HepG2 (cell line): Measurements from ENCODE around the gene BCO1. TPM values are rescaled to one million over a fixed set of nuclear protein-coding genes. Genes with fewer than 3 reads are reported as not detected.
A peak's percentile ranks its signal among the peaks of the same experiment; 100 is the strongest.

ENCODE experiments used
- ATAC-seq: fragments of 200-7000 bp; cut with Tn5 transposase; 3 replicates; pipeline ENCODE4 v1.9.1; 2020; ENCODE audit warnings: mild to moderate bottlenecking, moderate library complexity
- BruUV-seq: library from RNA; stranded (reverse); fragments of 400-500 nt; replicated peaks from 2 replicates; lab custom pipeline; 2021; lab: Mats Ljungman, UMichigan
- CTCF ChIA-PET: fragments of 300-600 bp; formaldehyde crosslinking; extraction: SDS; loops from one replicate; lab custom pipeline; 2021; ENCODE audit warnings: low total read pairs, inconsistent platforms, low intra/inter-chr PET ratio; lab: Yijun Ruan, JAX
- POLR2A ChIA-PET: fragments of 350-600 bp; sonication (Branson Sonifier 250); formaldehyde crosslinking; loops from one replicate; lab custom pipeline; 2020; ENCODE audit warnings: antibody characterized with exemption, inconsistent platforms; lab: Yijun Ruan, JAX
- DNase-seq: peaks from one replicate; pipeline ENCODE4 v3.0.0-alpha.2; 2015; ENCODE audit warnings: low spot score
- FAIRE-seq: peaks from 3 replicates; lab custom pipeline; 2011; peaks lifted over from hg19 to GRCh38; lab: Jason Lieb, UNC
- H2AFZ ChIP-seq: one replicate; pipeline ENCODE4 v1.6.1; 2011; ENCODE audit warnings: low read length, inconsistent platforms
- H3K27ac ChIP-seq: fragments of 300-600 bp; 3 replicates; pipeline ENCODE4 v1.8.0; 2011; ENCODE audit warnings: mixed run types, mild to moderate bottlenecking, mixed read lengths, low read length, inconsistent platforms; ENCODE audit not compliant: insufficient read depth; ENCODE audit errors: extremely low read length
- H3K27me3 ChIP-seq, 2 experiments: fragments of 200-600 bp in 1 of 2; 2 replicates in 1 of 2; 3 replicates in 1 of 2; pipeline versions ENCODE4 v1.6.0 to v1.8.0; 2011; ENCODE audit warnings: low read length in 2 of 2, mild to moderate bottlenecking in 2 of 2, moderate library complexity in 2 of 2, inconsistent platforms in 1 of 2; ENCODE audit not compliant: insufficient read depth in 2 of 2, control insufficient read depth in 1 of 2
- H3K36me3 ChIP-seq, 2 experiments: fragments of 200-600 bp in 1 of 2; replicated peaks in 1 of 2; 2 replicates in 1 of 2; 3 replicates in 1 of 2; pipeline versions ENCODE4 v1.5.1 to v1.8.0; 2011; ENCODE audit warnings: low read length in 2 of 2, inconsistent platforms in 1 of 2; ENCODE audit not compliant: insufficient read depth in 2 of 2, control insufficient read depth in 1 of 2
- H3K4me1 ChIP-seq: 2 replicates; pipeline ENCODE4 v1.5.1; 2012; ENCODE audit warnings: low read length, inconsistent platforms; ENCODE audit not compliant: insufficient read depth
- H3K4me2 ChIP-seq: 2 replicates; pipeline ENCODE4 v1.6.0; 2011; ENCODE audit warnings: low read depth, low read length, inconsistent platforms
- H3K4me3 ChIP-seq, 3 experiments: fragments of 200-600 bp in 1 of 3; sonication (generic), shearing (Covaris generic) in 1 of 3; replicated peaks in 1 of 3; 2 replicates each; pipeline ENCODE4 v1.5.1; 2011 to 2016; ENCODE audit warnings: low read length in 3 of 3, inconsistent platforms in 2 of 3, low read depth in 2 of 3, mild to moderate bottlenecking in 2 of 3, control low read depth in 1 of 3, mixed read lengths in 1 of 3; ENCODE audit not compliant: insufficient read depth in 1 of 3
- H3K79me2 ChIP-seq: one replicate; pipeline ENCODE4 v1.6.1; 2011; ENCODE audit warnings: low read length, inconsistent platforms; ENCODE audit not compliant: insufficient read depth
- H3K9ac ChIP-seq: 2 replicates; pipeline ENCODE4 v1.6.0; 2011; ENCODE audit warnings: mild to moderate bottlenecking, low read depth, low read length, inconsistent platforms; ENCODE audit not compliant: insufficient read depth
- H3K9me3 ChIP-seq: 2 replicates; pipeline ENCODE4 v1.5.1; 2012; ENCODE audit warnings: mild to moderate bottlenecking, low read length
- H4K20me1 ChIP-seq: 2 replicates; pipeline ENCODE4 v1.6.0; 2011; ENCODE audit warnings: inconsistent platforms, mild to moderate bottlenecking, low read length, moderate library complexity; ENCODE audit not compliant: insufficient read depth
- ERF ChIP-seq: IDR thresholded peaks from 2 replicates; pipeline ENCODE4 v1.6.1; 2018; ENCODE audit warnings: missing biosample characterization, missing genetic modification reagents
- FOXK1 ChIP-seq: sonication (generic); formaldehyde crosslinking; IDR thresholded peaks from 2 replicates; pipeline ENCODE4 v1.4.0; 2020; ENCODE audit warnings: low read depth, missing genetic modification reagents, borderline replicate concordance
- HIVEP1 ChIP-seq: sonication (generic); formaldehyde crosslinking; IDR thresholded peaks from 2 replicates; pipeline ENCODE4 v1.4.0; 2020; ENCODE audit warnings: mild to moderate bottlenecking, missing genetic modification reagents
- HOXD1 ChIP-seq: sonication (generic); formaldehyde crosslinking; IDR thresholded peaks from 2 replicates; pipeline ENCODE4 v1.5.0; 2020; ENCODE audit warnings: missing genetic modification reagents
- KDM5B ChIP-seq: sonication (generic); formaldehyde crosslinking; IDR thresholded peaks from 2 replicates; pipeline ENCODE4 v1.4.0; 2020; ENCODE audit warnings: missing genetic modification reagents, mild to moderate bottlenecking, borderline replicate concordance
- KMT2B ChIP-seq: IDR thresholded peaks from 2 replicates; pipeline ENCODE4 v1.6.1; 2016; ENCODE audit warnings: missing genetic modification reagents, missing compliant biosample characterization
- MBD4 ChIP-seq: IDR thresholded peaks from 2 replicates; pipeline ENCODE4 v1.6.1; 2012; ENCODE audit warnings: low read length, inconsistent platforms, borderline replicate concordance
- MIER2 ChIP-seq: IDR thresholded peaks from 2 replicates; pipeline ENCODE4 v1.6.1; 2016; ENCODE audit warnings: missing biosample characterization, missing genetic modification reagents
- POGZ ChIP-seq: sonication (generic); formaldehyde crosslinking; IDR thresholded peaks from 2 replicates; pipeline ENCODE4 v1.4.0; 2020; ENCODE audit warnings: mild to moderate bottlenecking, missing genetic modification reagents
- SMARCC2 ChIP-seq: fragments of 450-650 bp; IDR thresholded peaks from 2 replicates; pipeline ENCODE4 v1.6.1; 2017; ENCODE audit warnings: antibody characterized with exemption, mild to moderate bottlenecking
- SNAPC2 ChIP-seq: sonication (generic); formaldehyde crosslinking; IDR thresholded peaks from 2 replicates; pipeline ENCODE4 v1.8.1; 2022; ENCODE audit warnings: mild to moderate bottlenecking, missing genetic modification reagents
- SP140L ChIP-seq: sonication (generic); formaldehyde crosslinking; IDR thresholded peaks from 2 replicates; pipeline ENCODE4 v1.4.0; 2020; ENCODE audit warnings: missing genetic modification reagents, borderline replicate concordance
- ZBTB1 ChIP-seq: sonication (generic); formaldehyde crosslinking; IDR thresholded peaks from 2 replicates; pipeline ENCODE4 v1.4.0; 2020; ENCODE audit warnings: missing genetic modification reagents, borderline replicate concordance
- ZC3H4 ChIP-seq: sonication (generic); formaldehyde crosslinking; IDR thresholded peaks from 2 replicates; pipeline ENCODE4 v1.4.0; 2020; ENCODE audit warnings: missing genetic modification reagents, borderline replicate concordance
- ZFP37 ChIP-seq: sonication (generic); formaldehyde crosslinking; IDR thresholded peaks from 2 replicates; pipeline ENCODE4 v1.4.0; 2020; ENCODE audit warnings: missing genetic modification reagents, borderline replicate concordance
- ZNF451 ChIP-seq: sonication (generic); formaldehyde crosslinking; IDR thresholded peaks from 2 replicates; pipeline ENCODE4 v1.5.0; 2020; ENCODE audit warnings: mild to moderate bottlenecking, missing genetic modification reagents
- WGBS: methylation state at CpG from one replicate; pipeline ENCODE4 v1.1.6; 2017; ENCODE audit warnings: low lambda C conversion rate; 5-methylcytosine and 5-hydroxymethylcytosine counted together
- in situ Hi-C: cut with HindIII; loops from 2 replicates; pipeline ENCODE4 v1.10.0; 2017; ENCODE audit warnings: low pct_unique_long_range_greater_than_20kb; ENCODE audit not compliant: extremely low pct_ligation_motif_present
- intact Hi-C: fragments of 100-400 bp; cut with micrococcal nuclease; formaldehyde crosslinking; loops from one replicate; pipeline ENCODE4 v1.10.0; 2022; ENCODE audit not compliant: unreplicated experiment
- polyA plus RNA-seq, 8 experiments: library from polyadenylated mRNA; depleted of rRNA in 3 of 8; stranded (reverse) in 7 of 8; unstranded in 1 of 8; fragments of >200 nt; fragmentation: Illumina TruSeq in 4 of 8; extraction: Trizol in 4 of 8; gene quantifications; 2 replicates each; pipeline versions ENCODE4 v1.2.1 to v1.2.3, GENCODE V29; 2011 to 2016; ENCODE audit warnings: low read depth in 4 of 8, missing spikeins in 1 of 8, mixed read lengths in 1 of 8; ENCODE audit not compliant: insufficient read depth in 1 of 8
- total RNA-seq, 5 experiments: library from RNA; depleted of rRNA; stranded (reverse); fragments of >200 nt; fragmentation: Illumina TruSeq; extraction: Trizol; gene quantifications; 2 replicates each; pipeline ENCODE4 v1.2.3, GENCODE V29; 2016; ENCODE audit warnings: low read depth in 1 of 5
- TF ChIP-seq, protein P1 (sequence below): IDR thresholded peaks from 2 replicates; pipeline ENCODE4 v1.6.1; 2016; ENCODE audit warnings: missing genetic modification reagents, missing compliant biosample characterization

BCO1 gene
- total and polyA plus RNA-seq, 2 of the 13 experiments (the other 11 are each of a cell fraction or from before 2014, with no cell fraction given): 0.11 TPM; not detected in 1

- Histone ChIP-seq H2AFZ (no peak overlapping the region), H3K36me3 (no peaks in the 10 kb centered on the region), H3K79me2 (no peaks in the 10 kb centered on the region), H3K27me3 (peaks cover 12 to 50% of the 10 kb centered on the region in 2 experiments), H4K20me1 (no peaks in the 10 kb centered on the region), H3K27ac (no peak overlapping the region), H3K9ac (no peak overlapping the region), H3K4me2 (no peak overlapping the region), H3K4me1 (no peaks in the 10 kb centered on the region), H3K4me3 (no peak overlapping the region), H3K9me3 (no peaks in the 10 kb centered on the region)
- FAIRE-seq: peak; percentile 12
- CTCF ChIA-PET: no interaction called here
- peak; percentile 80 for ATAC-seq
- no TSS peak for BruUV-seq
- in situ Hi-C loops (no loop called here), intact Hi-C loops (loop anchor here (2.0 kb wide), 1 partner anchor 286 kb away; no protein-coding TSS in a partner anchor)
- POLR2A ChIA-PET: no interaction called here
- no peak for DNase-seq
- WGBS: 7% methylated on average over 10 of the region's 11 CpGs
- TF ChIP-seq FOXK1 (CRISPR knock-in tag): no peak
- TF ChIP-seq SP140L (CRISPR knock-in tag): no peak
- no peak for TF ChIP-seq ERF
- TF ChIP-seq HIVEP1 (CRISPR knock-in tag): no peak
- TF ChIP-seq MBD4: no peak
- no peak for TF ChIP-seq ZC3H4 (CRISPR knock-in tag)
- TF ChIP-seq POGZ (CRISPR knock-in tag): no peak
- TF ChIP-seq, protein P1, sequence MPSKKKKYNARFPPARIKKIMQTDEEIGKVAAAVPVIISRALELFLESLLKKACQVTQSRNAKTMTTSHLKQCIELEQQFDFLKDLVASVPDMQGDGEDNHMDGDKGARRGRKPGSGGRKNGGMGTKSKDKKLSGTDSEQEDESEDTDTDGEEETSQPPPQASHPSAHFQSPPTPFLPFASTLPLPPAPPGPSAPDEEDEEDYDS: no peak
- no peak for TF ChIP-seq SMARCC2
- no peak for TF ChIP-seq KMT2B (CRISPR knock-in tag)
- TF ChIP-seq MIER2 (CRISPR knock-in tag): no peak
- no peak for TF ChIP-seq HOXD1 (CRISPR knock-in tag)
- no peak for TF ChIP-seq KDM5B
- TF ChIP-seq SNAPC2 (CRISPR knock-in tag): no peak
- TF ChIP-seq ZFP37 (CRISPR knock-in tag): no peak
- TF ChIP-seq ZNF451 (CRISPR knock-in tag): no peak
- no peak for TF ChIP-seq ZBTB1 (CRISPR knock-in tag)
Measured at GRCh38 chr16:81212830-81213465, 25.5 kb upstream of the BCO1 start.
